A673 (cell line): ENCODE measurements around the gene MCF2L2. TPM values are rescaled to one million over a fixed set of nuclear protein-coding genes. Genes with fewer than 3 reads are reported as not detected.
"Not testable (repeated sequence)": the region's sequence is repeated elsewhere in the genome, so short reads cannot be mapped to it uniquely, and the experiment has no call there.

Experiments
- BruUV-seq: library from RNA; stranded (reverse); fragments of 400-500 nt; replicated peaks from 2 replicates; lab custom pipeline; 2021; lab: Mats Ljungman, UMichigan
- CTCF ChIA-PET: fragments of 300-600 bp; sonication (Branson Sonifier 250); formaldehyde crosslinking; loops from one replicate; lab custom pipeline; 2022; ENCODE audit warnings: antibody characterized with exemption; lab: Charles Lee
- POLR2A ChIA-PET: fragments of 300-600 bp; sonication (Branson Sonifier 250); formaldehyde crosslinking; loops from one replicate; lab custom pipeline; 2022; ENCODE audit warnings: antibody characterized with exemption; ENCODE audit not compliant: low non-redundant PET; lab: Charles Lee
- DNase-seq: peaks from one replicate; pipeline ENCODE4 v3.0.0-alpha.2; 2015; ENCODE audit warnings: low spot score
- H3K27ac ChIP-seq: fragments of 200-600 bp; sonication (generic); 2 replicates; pipeline ENCODE4 v1.5.1; 2016; ENCODE audit warnings: mixed run types, low read depth, mild to moderate bottlenecking, mixed read lengths, antibody characterized with exemption, low read length; ENCODE audit not compliant: poor library complexity, severe bottlenecking
- H3K27me3 ChIP-seq: fragments of 200-600 bp; sonication (generic); replicated peaks from 2 replicates; pipeline ENCODE4 v1.6.1; 2017; ENCODE audit warnings: mixed run types, low read depth, mild to moderate bottlenecking, mixed read lengths, antibody characterized with exemption, low read length; ENCODE audit not compliant: insufficient read depth, poor library complexity
- H3K36me3 ChIP-seq: fragments of 200-600 bp; sonication (generic); 2 replicates; pipeline ENCODE4 v1.6.1; 2016; ENCODE audit warnings: mixed run types, mild to moderate bottlenecking, mixed read lengths, antibody characterized with exemption, low read length; ENCODE audit not compliant: insufficient read depth, poor library complexity, severe bottlenecking
- H3K4me1 ChIP-seq: fragments of 200-600 bp; sonication (generic); 2 replicates; pipeline ENCODE4 v1.6.1; 2017; ENCODE audit warnings: mixed run types, mild to moderate bottlenecking, mixed read lengths, antibody characterized with exemption, low read length; ENCODE audit not compliant: insufficient read depth, poor library complexity, severe bottlenecking
- H3K4me3 ChIP-seq: fragments of 200-600 bp; sonication (generic); 2 replicates; pipeline ENCODE4 v1.5.1; 2016; ENCODE audit warnings: low read depth, mixed run types, mild to moderate bottlenecking, mixed read lengths, low read length; ENCODE audit not compliant: poor library complexity, severe bottlenecking
- H3K9me3 ChIP-seq: fragments of 200-600 bp; sonication (generic); 2 replicates; pipeline ENCODE4 v1.6.1; 2016; ENCODE audit warnings: mixed run types, low read depth, mild to moderate bottlenecking, mixed read lengths, antibody characterized with exemption, low read length; ENCODE audit not compliant: poor library complexity, severe bottlenecking
- CTCF ChIP-seq: fragments of 300-800, 200-600 bp; sonication (generic); conservative IDR thresholded peaks from 2 replicates; pipeline ENCODE4 v1.5.1; 2017; ENCODE audit warnings: low read depth, mild to moderate bottlenecking, antibody characterized with exemption, low read length, moderate library complexity, mixed read lengths
- EZH2 ChIP-seq: fragments of 200-600 bp; sonication (generic); IDR thresholded peaks from 2 replicates; pipeline ENCODE4 v1.6.1; 2017; ENCODE audit warnings: borderline replicate concordance, low read depth, mild to moderate bottlenecking, mixed read lengths, antibody characterized with exemption, low read length; ENCODE audit not compliant: poor library complexity, severe bottlenecking
- intact Hi-C: fragments of 100-400 bp; cut with micrococcal nuclease; formaldehyde crosslinking; loops from one replicate; pipeline ENCODE4 v1.10.0; 2022; ENCODE audit not compliant: unreplicated experiment
- total RNA-seq: library from RNA; stranded (reverse); gene quantifications from 2 replicates; pipeline ENCODE4 v1.2.3, GENCODE V29; 2021

The MCF2L2 gene
- total RNA-seq, 1 experiment from 2014 or later: not detected

GRCh38 chr3:183375787-183376186 is 52.6 kb downstream of the MCF2L2 start:
- Histone ChIP-seq H3K4me3 (no peak overlapping the region), H3K36me3 (no peaks in the 10 kb centered on the region), H3K27me3 (no peaks in the 10 kb centered on the region), H3K4me1 (no peaks in the 10 kb centered on the region), H3K9me3 (no peaks in the 10 kb centered on the region), H3K27ac (no peak overlapping the region)
- no peak for DNase-seq
- CTCF ChIA-PET: no interaction called here
- BruUV-seq: no TSS peak
- POLR2A ChIA-PET: no interaction called here
- TF ChIP-seq CTCF: no peak
- no peak for TF ChIP-seq EZH2
- intact Hi-C loops: no loop called here

- DNase-seq: no peak
- H3K4me3 ChIP-seq: no peak overlapping the region
- no peaks in the 10 kb centered on the region for H3K27me3 ChIP-seq
- TF ChIP-seq CTCF (no peak), EZH2 (no peak)
- CTCF ChIA-PET: no interaction called here
- H3K9me3 ChIP-seq: no peaks in the 10 kb centered on the region
- BruUV-seq: no TSS peak
- H3K36me3 ChIP-seq: no peaks in the 10 kb centered on the region
- intact Hi-C loops: no loop called here
- no peak overlapping the region for H3K27ac ChIP-seq
- H3K4me1 ChIP-seq: no peaks in the 10 kb centered on the region
- POLR2A ChIA-PET: no interaction called here
Observed at GRCh38 chr3:183375337-183375736, 53.1 kb downstream of the MCF2L2 start.

GRCh38 chr3:183372911-183373310 is 55.5 kb downstream of the MCF2L2 start:
- Histone ChIP-seq H3K27me3 (no peaks in the 10 kb centered on the region), H3K9me3 (no peaks in the 10 kb centered on the region), H3K36me3 (no peaks in the 10 kb centered on the region), H3K27ac (no peak overlapping the region), H3K4me1 (no peaks in the 10 kb centered on the region), H3K4me3 (no peak overlapping the region)
- intact Hi-C loops: no loop called here
- ChIA-PET POLR2A (no interaction called here), CTCF (no interaction called here)
- BruUV-seq: no TSS peak
- DNase-seq: no peak
- TF ChIP-seq CTCF (no peak), EZH2 (no peak)

- BruUV-seq, CTCF ChIA-PET, H3K9me3 ChIP-seq, H3K36me3 ChIP-seq, DNase-seq, H3K4me1 ChIP-seq, H3K27ac ChIP-seq, POLR2A ChIA-PET, intact Hi-C loops, H3K4me3 ChIP-seq, H3K27me3 ChIP-seq: not testable (repeated sequence)
Observed at GRCh38 chr3:183371600-183371968, 56.8 kb downstream of the MCF2L2 start.
